HepG2 (cell line): ENCODE data around the gene ISLR. TPM values are rescaled to one million over a fixed set of nuclear protein-coding genes. Genes with fewer than 3 reads are reported as not detected.

Experiments used
- ATAC-seq: fragments of 200-7000 bp; cut with Tn5 transposase; 3 replicates; pipeline ENCODE4 v1.9.1; 2020; ENCODE audit warnings: mild to moderate bottlenecking, moderate library complexity
- BruUV-seq: library from RNA; stranded (reverse); fragments of 400-500 nt; replicated peaks from 2 replicates; lab custom pipeline; 2021; lab: Mats Ljungman, UMichigan
- CTCF ChIA-PET: fragments of 300-600 bp; formaldehyde crosslinking; extraction: SDS; loops from one replicate; lab custom pipeline; 2021; ENCODE audit warnings: low total read pairs, inconsistent platforms, low intra/inter-chr PET ratio; lab: Yijun Ruan, JAX
- POLR2A ChIA-PET: fragments of 350-600 bp; sonication (Branson Sonifier 250); formaldehyde crosslinking; loops from one replicate; lab custom pipeline; 2020; ENCODE audit warnings: antibody characterized with exemption, inconsistent platforms; lab: Yijun Ruan, JAX
- DNase-seq: peaks from one replicate; pipeline ENCODE4 v3.0.0-alpha.2; 2015; ENCODE audit warnings: low spot score
- FAIRE-seq: peaks from 3 replicates; lab custom pipeline; 2011; peaks lifted over from hg19 to GRCh38; lab: Jason Lieb, UNC
- H2AFZ ChIP-seq: one replicate; pipeline ENCODE4 v1.6.1; 2011; ENCODE audit warnings: low read length, inconsistent platforms
- H3K27ac ChIP-seq: fragments of 300-600 bp; 3 replicates; pipeline ENCODE4 v1.8.0; 2011; ENCODE audit warnings: mixed run types, mild to moderate bottlenecking, mixed read lengths, low read length, inconsistent platforms; ENCODE audit not compliant: insufficient read depth; ENCODE audit errors: extremely low read length
- H3K27me3 ChIP-seq, 2 experiments: fragments of 200-600 bp in 1 of 2; 2 replicates in 1 of 2; 3 replicates in 1 of 2; pipeline versions ENCODE4 v1.6.0 to v1.8.0; 2011; ENCODE audit warnings: low read length in 2 of 2, mild to moderate bottlenecking in 2 of 2, moderate library complexity in 2 of 2, inconsistent platforms in 1 of 2; ENCODE audit not compliant: insufficient read depth in 2 of 2, control insufficient read depth in 1 of 2
- H3K36me3 ChIP-seq, 2 experiments: fragments of 200-600 bp in 1 of 2; replicated peaks in 1 of 2; 2 replicates in 1 of 2; 3 replicates in 1 of 2; pipeline versions ENCODE4 v1.5.1 to v1.8.0; 2011; ENCODE audit warnings: low read length in 2 of 2, inconsistent platforms in 1 of 2; ENCODE audit not compliant: insufficient read depth in 2 of 2, control insufficient read depth in 1 of 2
- H3K4me1 ChIP-seq: 2 replicates; pipeline ENCODE4 v1.5.1; 2012; ENCODE audit warnings: low read length, inconsistent platforms; ENCODE audit not compliant: insufficient read depth
- H3K4me2 ChIP-seq: 2 replicates; pipeline ENCODE4 v1.6.0; 2011; ENCODE audit warnings: low read depth, low read length, inconsistent platforms
- H3K4me3 ChIP-seq, 3 experiments: fragments of 200-600 bp in 1 of 3; sonication (generic), shearing (Covaris generic) in 1 of 3; replicated peaks in 1 of 3; 2 replicates each; pipeline ENCODE4 v1.5.1; 2011 to 2016; ENCODE audit warnings: low read length in 3 of 3, inconsistent platforms in 2 of 3, low read depth in 2 of 3, mild to moderate bottlenecking in 2 of 3, control low read depth in 1 of 3, mixed read lengths in 1 of 3; ENCODE audit not compliant: insufficient read depth in 1 of 3
- H3K79me2 ChIP-seq: one replicate; pipeline ENCODE4 v1.6.1; 2011; ENCODE audit warnings: low read length, inconsistent platforms; ENCODE audit not compliant: insufficient read depth
- H3K9ac ChIP-seq: 2 replicates; pipeline ENCODE4 v1.6.0; 2011; ENCODE audit warnings: mild to moderate bottlenecking, low read depth, low read length, inconsistent platforms; ENCODE audit not compliant: insufficient read depth
- H3K9me3 ChIP-seq: 2 replicates; pipeline ENCODE4 v1.5.1; 2012; ENCODE audit warnings: mild to moderate bottlenecking, low read length
- H4K20me1 ChIP-seq: 2 replicates; pipeline ENCODE4 v1.6.0; 2011; ENCODE audit warnings: inconsistent platforms, mild to moderate bottlenecking, low read length, moderate library complexity; ENCODE audit not compliant: insufficient read depth
- KDM5A ChIP-seq: fragments of 200-600 bp; sonication (generic); IDR thresholded peaks from 2 replicates; pipeline ENCODE4 v1.7.0; 2018; ENCODE audit warnings: antibody characterized with exemption, mild to moderate bottlenecking, low read length, borderline replicate concordance
- PHF21A ChIP-seq: sonication (generic); formaldehyde crosslinking; IDR thresholded peaks from 2 replicates; pipeline ENCODE4 v1.5.0; 2020; ENCODE audit warnings: mild to moderate bottlenecking, missing genetic modification reagents
- SNAI1 ChIP-seq: sonication (generic); formaldehyde crosslinking; IDR thresholded peaks from 2 replicates; pipeline ENCODE4 v1.5.0; 2020; ENCODE audit warnings: mild to moderate bottlenecking, missing genetic modification reagents, borderline replicate concordance
- TCF7L2 ChIP-seq: IDR thresholded peaks from 2 replicates; pipeline ENCODE4 v1.6.1; 2011; ENCODE audit warnings: mild to moderate bottlenecking, low read depth, low read length, moderate library complexity
- ZNF746 ChIP-seq: sonication (generic); formaldehyde crosslinking; IDR thresholded peaks from 2 replicates; pipeline ENCODE4 v1.8.0; 2022; ENCODE audit warnings: mild to moderate bottlenecking, missing genetic modification reagents
- WGBS: methylation state at CpG from one replicate; pipeline ENCODE4 v1.1.6; 2017; ENCODE audit warnings: low lambda C conversion rate; 5-methylcytosine and 5-hydroxymethylcytosine counted together
- in situ Hi-C: cut with HindIII; loops from 2 replicates; pipeline ENCODE4 v1.10.0; 2017; ENCODE audit warnings: low pct_unique_long_range_greater_than_20kb; ENCODE audit not compliant: extremely low pct_ligation_motif_present
- intact Hi-C: fragments of 100-400 bp; cut with micrococcal nuclease; formaldehyde crosslinking; loops from one replicate; pipeline ENCODE4 v1.10.0; 2022; ENCODE audit not compliant: unreplicated experiment
- polyA plus RNA-seq, 8 experiments: library from polyadenylated mRNA; depleted of rRNA in 3 of 8; stranded (reverse) in 7 of 8; unstranded in 1 of 8; fragments of >200 nt; fragmentation: Illumina TruSeq in 4 of 8; extraction: Trizol in 4 of 8; gene quantifications; 2 replicates each; pipeline versions ENCODE4 v1.2.1 to v1.2.3, GENCODE V29; 2011 to 2016; ENCODE audit warnings: low read depth in 4 of 8, missing spikeins in 1 of 8, mixed read lengths in 1 of 8; ENCODE audit not compliant: insufficient read depth in 1 of 8
- total RNA-seq, 5 experiments: library from RNA; depleted of rRNA; stranded (reverse); fragments of >200 nt; fragmentation: Illumina TruSeq; extraction: Trizol; gene quantifications; 2 replicates each; pipeline ENCODE4 v1.2.3, GENCODE V29; 2016; ENCODE audit warnings: low read depth in 1 of 5
- TF ChIP-seq, protein P1 (sequence below): sonication (generic); formaldehyde crosslinking; IDR thresholded peaks from 2 replicates; pipeline ENCODE4 v1.4.0; 2020; ENCODE audit warnings: mild to moderate bottlenecking, missing genetic modification reagents

The ISLR gene
- total and polyA plus RNA-seq, 2 of the 13 experiments (the other 11 are each of a cell fraction or from before 2014, with no cell fraction given), result not detected

DNA sequence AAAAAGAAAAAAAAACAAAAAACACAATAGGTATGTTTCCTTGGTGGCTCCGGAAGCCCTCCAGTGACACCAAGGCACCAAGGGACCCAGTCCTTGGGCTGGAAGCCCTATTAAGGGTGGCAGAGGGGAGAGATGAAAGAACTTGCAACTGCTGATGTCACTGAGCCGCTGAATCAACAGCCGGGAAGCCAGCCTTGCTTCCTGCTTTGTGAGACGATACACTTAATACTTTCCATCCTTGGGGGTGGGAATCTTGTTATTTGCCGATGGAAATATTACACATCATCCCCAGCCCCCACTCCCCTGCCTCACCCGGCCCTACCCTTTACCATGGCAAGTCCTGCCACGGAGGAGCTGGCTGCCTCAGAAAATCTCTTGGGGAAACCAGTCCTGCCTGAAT is 48.8 kb upstream of the ISLR start:
- Histone ChIP-seq H4K20me1 (0 out of 2 replicates have a peak, but pooled peaks cover 2% of the 10 kb centered on the region), H3K4me2 (no peak overlapping the region), H3K4me1 (no peaks in the 10 kb centered on the region), H3K79me2 (no peaks in the 10 kb centered on the region), H3K9me3 (no peaks in the 10 kb centered on the region), H3K4me3 (no peak overlapping the region), H3K9ac (no peak overlapping the region), H3K27me3 (peaks cover 4 to 32% of the 10 kb centered on the region in 2 experiments; a peak in 4 of 5 replicates), H2AFZ (no peak overlapping the region), H3K27ac (no peak overlapping the region), H3K36me3 (no peaks in the 10 kb centered on the region)
- intact Hi-C loops, result no loop called here
- POLR2A ChIA-PET, result no interaction called here
- ATAC-seq (no peak), DNase-seq (no peak), FAIRE-seq (no peak)
- WGBS, result 2% methylated on average over 7 of the region's 7 CpGs
- in situ Hi-C loops, result loop anchor here (5.0 kb wide), 1 partner anchor 183 kb away; no protein-coding TSS in a partner anchor
- CTCF ChIA-PET, result interaction anchor here (1.2 kb wide), 1 partner anchor 198 kb away, joined by 4 read pairs; no protein-coding TSS in a partner anchor
- TF ChIP-seq PHF21A (CRISPR knock-in tag) (no peak), SNAI1 (no peak), TCF7L2 (no peak), KDM5A (no peak), ZNF746 (CRISPR knock-in tag) (no peak)
- TF ChIP-seq, protein P1, sequence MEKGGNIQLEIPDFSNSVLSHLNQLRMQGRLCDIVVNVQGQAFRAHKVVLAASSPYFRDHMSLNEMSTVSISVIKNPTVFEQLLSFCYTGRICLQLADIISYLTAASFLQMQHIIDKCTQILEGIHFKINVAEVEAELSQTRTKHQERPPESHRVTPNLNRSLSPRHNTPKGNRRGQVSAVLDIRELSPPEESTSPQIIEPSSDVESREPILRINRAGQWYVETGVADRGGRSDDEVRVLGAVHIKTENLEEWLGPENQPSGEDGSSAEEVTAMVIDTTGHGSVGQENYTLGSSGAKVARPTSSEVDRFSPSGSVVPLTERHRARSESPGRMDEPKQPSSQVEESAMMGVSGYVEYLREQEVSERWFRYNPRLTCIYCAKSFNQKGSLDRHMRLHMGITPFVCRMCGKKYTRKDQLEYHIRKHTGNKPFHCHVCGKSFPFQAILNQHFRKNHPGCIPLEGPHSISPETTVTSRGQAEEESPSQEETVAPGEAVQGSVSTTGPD, result no peak
- BruUV-seq, result no TSS peak
